Lower leg skin (tissue), 3 donors: ENCODE measurements around the gene DIP2B.
"Not testable (repeated sequence)": the region's sequence is repeated elsewhere in the genome, so short reads cannot be mapped to it uniquely, and the experiment has no call there.

Experiments
- POLR2A ChIP-seq, 2 donors: fragments of 450-650 bp; IDR thresholded peaks; one replicate each; pipeline ENCODE4 v1.6.1; 2016 to 2017; ENCODE audit warnings: antibody characterized with exemption in 2 of 2, mild to moderate bottlenecking in 1 of 2, moderate library complexity in 1 of 2
- TF ChIP-seq, protein P1 (sequence below), 3 donors: fragments of 450-650 bp; IDR thresholded peaks; one replicate each; pipeline ENCODE4 v1.5.1; 2016; ENCODE audit warnings: antibody characterized with exemption in 3 of 3, mild to moderate bottlenecking in 3 of 3, moderate library complexity in 2 of 3

GRCh38 chr12:50543188-50543587, 38.4 kb downstream of the DIP2B start:
- TF ChIP-seq, protein P1, sequence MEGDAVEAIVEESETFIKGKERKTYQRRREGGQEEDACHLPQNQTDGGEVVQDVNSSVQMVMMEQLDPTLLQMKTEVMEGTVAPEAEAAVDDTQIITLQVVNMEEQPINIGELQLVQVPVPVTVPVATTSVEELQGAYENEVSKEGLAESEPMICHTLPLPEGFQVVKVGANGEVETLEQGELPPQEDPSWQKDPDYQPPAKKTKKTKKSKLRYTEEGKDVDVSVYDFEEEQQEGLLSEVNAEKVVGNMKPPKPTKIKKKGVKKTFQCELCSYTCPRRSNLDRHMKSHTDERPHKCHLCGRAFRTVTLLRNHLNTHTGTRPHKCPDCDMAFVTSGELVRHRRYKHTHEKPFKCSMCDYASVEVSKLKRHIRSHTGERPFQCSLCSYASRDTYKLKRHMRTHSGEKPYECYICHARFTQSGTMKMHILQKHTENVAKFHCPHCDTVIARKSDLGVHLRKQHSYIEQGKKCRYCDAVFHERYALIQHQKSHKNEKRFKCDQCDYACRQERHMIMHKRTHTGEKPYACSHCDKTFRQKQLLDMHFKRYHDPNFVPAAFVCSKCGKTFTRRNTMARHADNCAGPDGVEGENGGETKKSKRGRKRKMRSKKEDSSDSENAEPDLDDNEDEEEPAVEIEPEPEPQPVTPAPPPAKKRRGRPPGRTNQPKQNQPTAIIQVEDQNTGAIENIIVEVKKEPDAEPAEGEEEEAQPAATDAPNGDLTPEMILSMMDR (IDR thresholded peaks at IDR 0.05), result not testable (repeated sequence)
- TF ChIP-seq POLR2A (IDR thresholded peaks at IDR 0.05), result not testable (repeated sequence)
